Hepatocyte (in vitro differentiated cells): ENCODE data around the gene TDRD3.

Experiments used
- CTCF ChIP-seq: fragments of 200-600 bp; sonication (generic); IDR thresholded peaks from 2 replicates; pipeline ENCODE4 v1.5.1; 2016; ENCODE audit warnings: antibody characterized with exemption, mild to moderate bottlenecking; ENCODE audit not compliant: poor library complexity
- EZH2 ChIP-seq: fragments of 200-600 bp; sonication (generic); IDR thresholded peaks from 2 replicates; pipeline ENCODE4 v1.6.1; 2016; ENCODE audit warnings: antibody characterized with exemption, mild to moderate bottlenecking, borderline replicate concordance
- EZH2phosphoT487 ChIP-seq: fragments of 200-600 bp; sonication (generic); IDR thresholded peaks from one replicate; pipeline ENCODE4 v1.6.1; 2018; ENCODE audit warnings: antibody characterized with exemption, mild to moderate bottlenecking, low read depth, moderate library complexity; ENCODE audit not compliant: unreplicated experiment, severe bottlenecking

DNA sequence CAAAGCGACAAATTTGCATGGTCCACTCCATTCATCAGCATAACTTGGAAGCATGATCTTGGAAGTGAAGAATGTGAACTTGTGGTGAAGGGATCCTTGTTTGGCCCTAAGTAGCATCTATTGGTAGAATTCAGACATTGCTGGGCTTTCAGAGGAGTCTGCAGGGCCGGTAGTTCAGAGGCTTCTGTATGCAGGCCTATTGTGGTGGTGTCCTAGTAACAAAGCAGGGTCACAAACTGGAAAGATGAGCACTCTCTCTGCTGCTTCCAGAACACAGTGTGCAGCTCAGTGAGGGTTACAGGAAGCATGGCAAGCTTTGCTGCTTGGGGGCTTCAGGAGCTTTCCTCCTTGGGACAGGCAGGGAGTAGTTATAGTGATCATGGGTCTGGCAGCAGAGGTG lies 206.0 kb downstream of the TDRD3 start:
- TF ChIP-seq CTCF = no peak
- no peak for TF ChIP-seq EZH2
- no peak for TF ChIP-seq EZH2phosphoT487
